Kidney tubule cell (primary cell): Measurements from ENCODE around the gene THEM5.

Source experiments
- DNase-seq: peaks from one replicate; pipeline ENCODE4 v3.0.0-alpha.2; 2018; ENCODE audit warnings: low spot score

The THEM5 gene

DNA sequence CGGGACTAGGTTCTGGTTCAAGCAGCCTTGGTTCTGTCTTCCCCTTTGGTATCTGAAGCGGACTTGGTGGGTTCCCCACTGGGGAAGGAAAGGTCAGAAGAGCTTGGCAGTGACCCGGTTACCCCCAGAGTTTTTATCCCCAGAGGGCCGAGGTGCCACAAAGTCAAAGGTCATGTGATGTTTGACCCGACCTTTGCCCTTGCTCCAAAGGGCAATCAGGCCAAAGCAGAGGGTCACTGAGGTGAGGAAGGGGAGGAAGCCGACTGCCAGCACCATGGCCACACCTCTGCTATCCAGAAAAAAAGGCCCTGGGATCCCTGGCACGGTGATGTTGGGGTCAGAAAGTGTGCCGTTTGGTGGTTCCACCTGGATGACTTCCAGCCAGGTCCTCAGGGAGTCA is 52.7 kb downstream of the THEM5 start:
- DNase-seq: no peak

DNA sequence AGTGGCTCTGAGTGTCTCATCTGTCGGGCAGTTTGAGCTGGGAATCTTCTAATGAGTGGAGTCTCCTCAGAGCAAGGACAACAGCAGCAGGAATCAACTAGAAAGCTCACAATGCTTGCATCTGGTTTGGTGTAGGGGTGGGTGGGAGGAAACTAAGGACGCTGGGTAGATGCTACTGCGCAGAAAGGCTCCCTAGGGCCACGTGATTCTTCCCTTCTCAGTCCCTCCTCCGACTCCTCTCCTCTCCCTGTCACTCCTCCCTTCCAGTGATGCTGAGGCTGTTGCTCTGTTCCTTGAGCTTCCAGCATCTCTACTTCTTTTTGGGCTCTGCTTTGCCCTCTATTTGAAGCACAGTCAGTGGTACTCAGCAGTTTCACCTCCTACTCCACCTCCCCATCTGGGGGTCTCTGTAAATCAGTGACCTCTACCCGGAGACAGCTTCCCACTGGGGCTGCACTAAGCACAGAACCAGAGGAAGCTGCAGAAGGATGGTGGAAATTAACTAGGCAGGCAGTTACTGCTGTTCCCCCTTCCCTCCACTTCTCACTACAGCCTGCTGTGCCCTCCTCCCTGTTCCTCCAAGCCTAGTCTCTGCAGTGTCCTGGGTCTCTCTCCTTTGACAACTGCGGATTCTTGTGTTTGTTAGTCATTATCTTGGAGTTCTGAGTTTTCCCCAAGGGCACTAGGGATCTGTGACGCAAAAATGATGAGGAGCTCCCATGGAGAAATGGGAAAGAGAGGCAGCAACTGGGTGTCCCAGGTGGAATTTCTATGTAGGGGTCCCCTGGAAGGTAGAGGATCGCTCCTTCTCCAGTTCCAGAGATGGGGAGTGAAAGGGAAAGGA is 54.1 kb downstream of the THEM5 start:
- DNase-seq: no peak

DNA sequence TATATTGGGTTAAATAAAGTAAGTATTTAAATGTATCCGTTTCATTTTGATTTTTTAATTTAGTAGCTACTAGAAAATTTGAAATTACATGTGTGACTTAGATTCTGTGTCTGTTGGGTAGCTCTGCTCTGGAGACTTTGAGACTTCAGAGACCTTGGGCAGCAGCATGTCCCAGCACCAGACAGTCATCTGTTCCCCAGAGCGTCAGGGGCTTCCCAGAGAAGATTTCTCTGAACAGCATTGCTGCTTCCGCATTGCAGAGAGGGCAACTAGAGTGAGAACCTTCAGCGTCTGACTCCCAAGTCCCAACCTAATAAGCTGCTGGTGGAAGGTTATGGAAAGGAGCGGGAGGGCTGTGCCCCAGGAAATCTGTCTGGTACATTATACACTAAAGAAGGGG is 54.9 kb downstream of the THEM5 start:
- no peak for DNase-seq
